RKO (cell line): ENCODE results near the gene ATP10A.
"Not testable (repeated sequence)": the region's sequence is repeated elsewhere in the genome, so short reads cannot be mapped to it uniquely, and the experiment has no call there.

Experiments used
- DNase-seq: peaks from one replicate; pipeline ENCODE4 v3.0.0-alpha.2; 2016; ENCODE audit warnings: low spot score

ATP10A gene

GRCh38 chr15:25790000-25790660, 73.0 kb downstream of the ATP10A start:
- DNase-seq = peak; percentile 17

- no peak for DNase-seq
These were observed 73.5 kb downstream of the ATP10A start for GRCh38 chr15:25789616-25789999.

GRCh38 chr15:25789211-25789610, 73.9 kb downstream of the ATP10A start:
- DNase-seq = no peak

- DNase-seq = peak; percentile 7
These were observed 75.1 kb downstream of the ATP10A start for GRCh38 chr15:25787855-25788520.

GRCh38 chr15:25787381-25787780, 75.7 kb downstream of the ATP10A start:
- DNase-seq = no peak

GRCh38 chr15:25786040-25786439, 77.1 kb downstream of the ATP10A start:
- DNase-seq = no peak

- DNase-seq = no peak
These were observed 77.5 kb downstream of the ATP10A start for GRCh38 chr15:25785641-25786025.

- no peak for DNase-seq
These were observed 78.1 kb downstream of the ATP10A start for GRCh38 chr15:25784876-25785640.

GRCh38 chr15:25783607-25784540, 79.3 kb downstream of the ATP10A start:
- DNase-seq = no peak

- no peak for DNase-seq
These were observed 80.0 kb downstream of the ATP10A start for GRCh38 chr15:25783134-25783533.

- no peak for DNase-seq
These were observed 82.5 kb downstream of the ATP10A start for GRCh38 chr15:25780479-25781255.

GRCh38 chr15:25778161-25778560, 85.0 kb downstream of the ATP10A start:
- no peak for DNase-seq

GRCh38 chr15:25777037-25777436, 86.1 kb downstream of the ATP10A start:
- DNase-seq = no peak

GRCh38 chr15:25776071-25776746, 86.9 kb downstream of the ATP10A start:
- DNase-seq = no peak

GRCh38 chr15:25775317-25775912, 87.7 kb downstream of the ATP10A start:
- DNase-seq = no peak

- no peak for DNase-seq
These were observed 88.3 kb downstream of the ATP10A start for GRCh38 chr15:25774871-25775270.

GRCh38 chr15:25773248-25773647, 89.9 kb downstream of the ATP10A start:
- DNase-seq = no peak

- no peak for DNase-seq
These were observed 90.6 kb downstream of the ATP10A start for GRCh38 chr15:25772500-25772899.

GRCh38 chr15:25771736-25772135, 91.4 kb downstream of the ATP10A start:
- DNase-seq = not testable (repeated sequence)

GRCh38 chr15:25771338-25771706, 91.8 kb downstream of the ATP10A start:
- no peak for DNase-seq
